CD4-positive, alpha-beta T cell treated with Interleukin-15 for 4 hours (primary cell): Measurements from ENCODE around the gene POLR1F.

Experiments used
- DNase-seq: peaks from one replicate; pipeline ENCODE4 v3.0.0-alpha.2; 2020; ENCODE audit warnings: low spot score

The POLR1F gene

GRCh38 chr7:19675816-19676215, 33.0 kb downstream of the POLR1F start:
- no peak for DNase-seq

- no peak for DNase-seq
Measured at GRCh38 chr7:19674266-19674960, 34.4 kb downstream of the POLR1F start.

GRCh38 chr7:19670806-19671205, 38.0 kb downstream of the POLR1F start:
- DNase-seq, result no peak

GRCh38 chr7:19665399-19666008, 43.3 kb downstream of the POLR1F start:
- peak; percentile 14 for DNase-seq

- DNase-seq, result no peak
Measured at GRCh38 chr7:19663816-19664462, 44.9 kb downstream of the POLR1F start.

- DNase-seq, result no peak
Measured at GRCh38 chr7:19648791-19649190, 60.0 kb downstream of the POLR1F start.
